Body of pancreas (tissue), 4 donors: ENCODE data around the gene OR6X1. TPM values are rescaled to one million over a fixed set of nuclear protein-coding genes. Genes with fewer than 3 reads are reported as not detected.

Source experiments
- ATAC-seq: fragments of 150-250 bp; one replicate; pipeline ENCODE4 v1.9.1; 2016
- DNase-seq, 4 donors: peaks; one replicate each; pipeline ENCODE4 v3.0.0-alpha.2; 2019
- H3K27ac ChIP-seq, 4 donors: fragments of 200-600 bp; sonication (generic); 1 replicate in 3 of 4; 2 replicates in 1 of 4; pipeline versions ENCODE4 v1.5.1 to v1.6.1; 2016 to 2019; ENCODE audit warnings: mild to moderate bottlenecking in 1 of 4, mixed read lengths in 1 of 4, moderate library complexity in 1 of 4
- H3K27me3 ChIP-seq, 2 donors: fragments of 200-600 bp; sonication (generic); one replicate each; pipeline ENCODE4 v1.6.0; 2016; ENCODE audit warnings: mild to moderate bottlenecking in 1 of 2
- H3K36me3 ChIP-seq, 2 donors: fragments of 200-600 bp; sonication (generic); replicated peaks in 1 of 2; 2 replicates each; pipeline ENCODE4 v1.5.1; 2016; ENCODE audit warnings: low read depth in 2 of 2; ENCODE audit not compliant: insufficient read depth in 1 of 2
- H3K4me1 ChIP-seq: fragments of 200-600 bp; sonication (generic); one replicate; pipeline ENCODE4 v1.6.0; 2016
- H3K4me3 ChIP-seq, 2 donors: fragments of 200-600 bp; sonication (generic); 1 replicate in 1 of 2; 2 replicates in 1 of 2; pipeline ENCODE4 v1.5.1; 2016 to 2019
- H3K9me3 ChIP-seq, 3 donors: fragments of 200-600 bp; sonication (generic); 1 replicate in 2 of 3; 2 replicates in 1 of 3; pipeline ENCODE4 v1.5.1; 2016
- CTCF ChIP-seq, 7 experiments: fragments of 450-650 bp in 4 of 7; fragments of 200-600 bp in 3 of 7; sonication (generic) in 3 of 7; IDR thresholded peaks; one replicate each; pipeline ENCODE4 v1.5.1; 2016 to 2019; ENCODE audit warnings: antibody characterized with exemption in 7 of 7
- POLR2A ChIP-seq, 3 donors: fragments of 450-650 bp; IDR thresholded peaks; one replicate each; pipeline ENCODE4 v1.6.1; 2016; ENCODE audit warnings: antibody characterized with exemption in 3 of 3, mild to moderate bottlenecking in 2 of 3
- WGBS, 2 donors: methylation state at CpG; one replicate each; pipeline ENCODE4 v1.1.5; 2017; 5-methylcytosine and 5-hydroxymethylcytosine counted together
- intact Hi-C: fragments of 100-400 bp; cut with DNase I; formaldehyde crosslinking; loops from one replicate; pipeline ENCODE4 v1.15.1; 2023
- total RNA-seq, 2 donors: library from RNA; depleted of rRNA; stranded (reverse); fragments of >200 nt; gene quantifications; one replicate each; pipeline ENCODE4 v1.1.0, GENCODE V29; 2016

OR6X1 gene
- total RNA-seq, 2 donors from 2014 or later = not detected

- DNase-seq (peak; percentile 54 to 81 (median 70)), ATAC-seq (peak; percentile 66)
- H3K36me3 ChIP-seq = no peaks in the 10 kb centered on the region
These were observed 44.4 kb upstream of the OR6X1 start for GRCh38 chr11:123798513-123799252.

GRCh38 chr11:123798079-123798478, 43.8 kb upstream of the OR6X1 start:
- H3K27ac ChIP-seq = peak overlapping the region; percentile 68 to 98 (median 90)
- no peaks in the 10 kb centered on the region for H3K36me3 ChIP-seq
- H3K9me3 ChIP-seq = no peaks in the 10 kb centered on the region
- intact Hi-C loops = no loop called here
- peak in 1 of 4 donors; percentile 65 for DNase-seq
- peaks cover 71% of the 10 kb centered on the region for H3K4me1 ChIP-seq
- no peaks in the 10 kb centered on the region for H3K27me3 ChIP-seq
- 24 to 33% methylated on average over 4 of the region's 4 CpGs for WGBS, 2 donors
- H3K4me3 ChIP-seq = no peak overlapping the region
- TF ChIP-seq POLR2A (IDR thresholded peaks at IDR 0.05) (peak in 2 of 3 donors; percentile 56 to 63), CTCF (IDR thresholded peaks at IDR 0.05) (no peak)
- ATAC-seq = peak; percentile 47

More at GRCh38 chr11:123798513-123799252, 44.4 kb upstream of the OR6X1 start:
- no peaks in the 10 kb centered on the region for H3K27me3 ChIP-seq
- H3K4me3 ChIP-seq = no peak overlapping the region
- intact Hi-C loops = no loop called here
- H3K9me3 ChIP-seq = no peaks in the 10 kb centered on the region
- TF ChIP-seq CTCF (IDR thresholded peaks at IDR 0.05) (no peak), POLR2A (IDR thresholded peaks at IDR 0.05) (no peak)
- H3K4me1 ChIP-seq = peaks cover 71% of the 10 kb centered on the region
- peak overlapping the region; percentile 68 to 98 (median 90) for H3K27ac ChIP-seq
- WGBS, 2 donors = 33 to 37% methylated on average over 5 of the region's 5 CpGs

- H3K27me3 ChIP-seq = no peaks in the 10 kb centered on the region
- TF ChIP-seq POLR2A (IDR thresholded peaks at IDR 0.05) = no peak
- no peak for TF ChIP-seq CTCF (IDR thresholded peaks at IDR 0.05)
- no peaks in the 10 kb centered on the region for H3K36me3 ChIP-seq
- DNase-seq (peak in 2 of 4 donors; percentile 21 to 23), ATAC-seq (no peak)
- H3K9me3 ChIP-seq = no peaks in the 10 kb centered on the region
- intact Hi-C loops = no loop called here
- WGBS, 2 donors = 20 to 37% methylated on average over 10 of the region's 10 CpGs
- no peak overlapping the region for H3K4me3 ChIP-seq
- H3K27ac ChIP-seq = peak overlapping the region; percentile 68 to 98 (median 90)
- H3K4me1 ChIP-seq = peaks cover 74% of the 10 kb centered on the region
These were observed 43.2 kb upstream of the OR6X1 start for GRCh38 chr11:123797541-123797940.

GRCh38 chr11:123797114-123797513, 42.8 kb upstream of the OR6X1 start:
- WGBS, 2 donors = 29 to 36% methylated on average over 4 of the region's 4 CpGs
- ATAC-seq (peak; percentile 81), DNase-seq (peak; percentile 78 to 94 (median 85))
- Histone ChIP-seq H3K4me1 (peaks cover 77% of the 10 kb centered on the region), H3K36me3 (no peaks in the 10 kb centered on the region), H3K4me3 (no peak overlapping the region), H3K9me3 (no peaks in the 10 kb centered on the region), H3K27me3 (no peaks in the 10 kb centered on the region), H3K27ac (peak overlapping the region; percentile 27 to 98 (median 90))
- TF ChIP-seq CTCF (IDR thresholded peaks at IDR 0.05) (peak in 1 of 7 experiments; percentile 3), POLR2A (IDR thresholded peaks at IDR 0.05) (peak in 2 of 3 donors; percentile 68 to 73)
- intact Hi-C loops = no loop called here
